ENCODE data around the gene CTAG1B.
"Not testable (repeated sequence)": the region's sequence is repeated elsewhere in the genome, so short reads cannot be mapped to it uniquely, and the experiment has no call there.

Gene CTAG1B

DNA sequence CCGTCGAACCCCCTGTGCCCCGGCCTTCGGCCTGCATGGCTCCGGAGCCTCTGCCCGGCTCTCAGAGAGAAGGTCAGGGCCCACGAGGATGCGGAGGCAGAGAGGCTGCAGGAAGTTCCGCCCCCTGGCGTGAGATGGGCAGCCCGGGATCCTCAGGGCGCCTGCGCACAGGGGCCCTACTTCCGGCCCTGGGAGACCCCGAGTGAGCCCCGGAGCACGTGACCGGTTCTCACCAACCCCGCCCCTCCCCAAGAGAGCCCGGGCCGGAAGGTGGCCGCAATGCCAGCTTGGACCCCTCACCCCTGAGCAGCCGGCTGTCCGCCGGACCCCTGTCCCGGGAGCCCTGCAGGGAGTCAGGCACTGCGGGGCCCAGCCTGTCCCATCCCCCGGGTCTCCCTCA lies at the start of gene CTAG1B:
TSS of gene CTAG1B (minus strand) at position 101 of the 400 bp plus-strand sequence. CDS start at position 37, 64 bp downstream.
- DNase-seq (ENCODE audit: low read depth in 3 of 3): not testable (repeated sequence)

DNA sequence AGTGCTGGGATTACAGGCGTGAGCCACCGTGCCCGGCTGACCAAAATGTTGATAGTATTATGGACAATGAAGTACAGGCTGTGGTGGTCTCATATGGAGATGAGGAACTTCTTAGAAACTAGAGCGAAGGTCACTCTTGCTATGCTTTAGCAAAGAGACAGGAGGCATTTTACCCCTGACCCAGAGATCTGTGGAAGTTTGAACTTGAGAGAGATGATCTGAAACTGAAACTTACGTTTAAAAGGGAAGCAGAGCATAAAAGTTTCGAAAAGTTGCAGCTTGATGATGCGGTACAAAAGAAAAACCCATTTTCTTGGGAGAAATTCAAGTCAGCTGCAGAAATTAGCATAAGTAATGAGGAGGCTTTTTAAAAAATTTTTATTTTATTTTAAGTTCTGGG lies 42.8 kb upstream of the CTAG1B start:
- no peak for DNase-seq (ENCODE audit: low read depth in 3 of 3)

DNA sequence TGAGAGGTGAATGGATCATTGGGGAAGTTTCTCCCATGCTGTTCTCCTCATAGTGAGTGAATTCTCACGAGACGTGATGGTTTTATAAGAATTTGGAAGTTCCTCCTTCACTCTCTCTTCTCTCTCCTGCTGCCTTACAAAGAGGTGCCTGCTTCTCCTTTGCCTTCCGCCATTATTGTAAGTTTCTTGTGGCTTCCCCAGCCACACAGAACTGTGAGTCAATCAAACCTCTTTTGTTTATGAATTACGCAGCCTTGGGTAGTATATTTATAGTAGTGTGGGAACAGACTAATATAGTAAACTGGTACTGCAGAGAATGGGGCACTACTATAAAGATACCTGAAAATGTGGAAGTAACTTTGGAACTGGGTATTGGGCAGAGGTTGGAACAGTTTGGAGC lies 42.1 kb upstream of the CTAG1B start:
- no peak for DNase-seq (ENCODE audit: low read depth in 3 of 3)

DNA sequence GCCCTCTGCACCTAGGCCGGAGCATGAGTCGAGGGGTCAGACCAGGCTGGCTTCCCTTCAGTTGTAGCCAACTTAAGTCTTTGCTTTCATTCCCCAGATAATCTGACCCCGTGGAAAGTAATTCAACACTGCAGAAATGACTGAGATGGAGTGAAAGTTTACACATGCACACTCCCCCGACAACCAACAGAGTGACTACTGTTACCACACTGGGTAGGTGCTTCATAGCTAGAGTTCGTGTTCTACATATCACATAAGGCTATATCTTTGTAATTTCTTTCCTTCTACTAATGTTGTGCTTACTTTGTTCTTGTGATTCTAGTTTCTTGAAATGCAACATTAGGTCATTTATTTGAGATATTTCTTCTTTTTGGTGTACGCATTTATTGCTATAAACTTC lies 41.5 kb upstream of the CTAG1B start:
- DNase-seq (ENCODE audit: low read depth in 3 of 3): no peak

DNA sequence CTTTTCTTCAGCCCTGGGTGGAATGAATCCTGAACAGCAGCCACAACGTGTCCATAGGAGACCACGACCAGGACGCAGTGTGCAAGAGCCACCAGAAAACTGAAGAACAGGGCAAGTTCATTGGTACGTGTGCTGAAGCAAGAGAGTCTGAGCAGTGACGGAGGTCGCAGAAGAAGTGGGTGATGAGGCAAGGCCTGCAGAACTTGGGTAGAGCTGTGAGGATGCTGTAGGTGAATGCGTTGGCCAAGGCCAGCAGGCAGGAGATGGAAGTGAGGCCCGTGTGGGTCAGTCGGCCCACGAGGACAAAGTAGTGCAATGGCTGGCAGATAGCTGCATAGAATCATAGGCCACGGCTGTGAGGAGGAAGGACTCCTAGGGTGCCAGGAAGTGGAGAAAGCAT lies 39.9 kb upstream of the CTAG1B start:
- DNase-seq (ENCODE audit: low read depth in 3 of 3): no peak

DNA sequence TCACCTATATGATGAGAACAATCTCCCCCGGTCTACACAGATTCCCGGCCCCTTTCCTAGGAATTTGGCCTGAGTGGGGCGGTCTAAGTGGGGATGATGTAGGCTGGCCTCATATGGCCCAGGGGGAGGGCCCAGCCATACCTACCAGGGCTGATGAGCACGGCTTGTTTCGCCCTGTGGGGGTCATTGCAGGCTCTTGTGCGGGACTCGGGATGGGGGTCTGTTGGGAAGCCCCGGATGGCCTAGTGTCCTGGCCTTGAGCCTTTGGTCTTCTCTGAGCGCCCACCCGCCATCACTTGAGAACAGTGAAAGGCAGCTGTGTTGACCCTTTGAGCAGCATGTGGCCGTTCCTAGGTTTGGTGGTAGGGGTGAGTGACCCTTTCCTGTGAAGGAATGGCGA lies 39.1 kb upstream of the CTAG1B start:
- DNase-seq (ENCODE audit: low read depth in 3 of 3): no peak

DNA sequence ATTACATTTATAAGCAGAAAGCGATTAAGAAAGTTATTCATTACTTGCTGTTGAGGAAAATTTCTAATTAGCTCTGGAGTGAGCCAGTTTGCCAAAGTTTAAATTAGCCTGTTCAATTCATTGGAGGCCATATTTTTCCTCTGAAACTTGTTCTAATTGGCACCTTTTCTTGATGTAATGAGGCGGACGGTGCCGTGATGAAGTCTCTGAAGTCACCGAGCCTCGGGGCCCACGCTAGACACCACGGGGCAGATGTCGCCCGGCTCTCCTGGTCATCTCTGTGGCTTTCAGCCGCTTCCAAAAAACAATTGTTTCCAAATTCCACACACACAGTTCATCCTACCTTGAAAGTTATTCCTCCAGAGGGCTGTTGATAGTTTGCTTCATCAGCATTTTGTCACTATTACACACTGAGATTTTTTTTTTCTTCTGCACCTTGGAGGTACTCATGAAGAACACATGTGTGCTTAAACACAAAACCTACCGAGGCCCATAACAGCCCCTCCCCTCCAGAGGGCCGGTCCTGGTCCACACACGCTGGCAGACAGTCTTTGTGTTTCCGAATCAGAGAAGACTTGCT lies 38.2 kb upstream of the CTAG1B start:
- no peak for DNase-seq (ENCODE audit: low read depth in 3 of 3)

DNA sequence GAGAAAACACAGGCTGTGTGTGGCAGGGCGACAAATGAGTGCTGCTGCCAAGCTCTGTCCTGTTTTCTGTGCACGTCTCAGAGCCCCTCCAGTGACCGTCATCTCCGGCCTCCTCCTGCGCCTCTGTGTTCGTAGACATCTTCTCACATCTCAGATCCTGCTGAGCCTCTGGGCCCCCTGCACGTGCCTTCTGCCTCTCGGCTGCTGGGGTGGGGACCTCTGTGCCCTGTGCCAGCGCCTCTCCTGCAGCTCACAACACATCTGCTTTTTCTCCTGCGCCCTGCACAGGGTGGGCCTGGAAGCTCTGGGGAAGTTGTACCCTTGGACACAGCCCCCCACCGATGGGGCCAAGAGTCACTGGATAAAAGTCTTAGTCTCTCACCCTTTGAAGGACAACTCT lies 36.7 kb upstream of the CTAG1B start:
- no peak for DNase-seq (ENCODE audit: low read depth in 3 of 3)

DNA sequence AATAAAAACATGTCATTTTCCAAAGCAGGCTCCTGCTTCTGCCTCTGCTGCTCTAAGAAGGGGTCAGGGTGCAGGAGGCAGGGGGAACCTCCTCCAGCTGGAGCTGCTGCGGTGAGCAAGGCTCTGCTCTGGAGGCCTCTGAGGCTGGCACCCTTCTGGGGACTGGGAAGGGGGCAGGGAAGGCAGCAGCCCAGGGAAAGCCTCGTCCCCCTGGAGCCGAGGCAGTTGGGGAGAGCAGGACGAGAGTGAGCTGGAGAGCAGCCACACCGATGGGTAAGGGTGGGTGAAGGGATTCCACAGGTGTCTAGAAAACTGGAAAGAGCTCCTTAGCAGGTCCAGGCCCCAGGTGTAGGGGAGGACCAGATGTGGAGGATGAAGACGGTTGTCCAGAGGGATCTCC lies 36.3 kb upstream of the CTAG1B start:
- DNase-seq (ENCODE audit: low read depth in 3 of 3): no peak

DNA sequence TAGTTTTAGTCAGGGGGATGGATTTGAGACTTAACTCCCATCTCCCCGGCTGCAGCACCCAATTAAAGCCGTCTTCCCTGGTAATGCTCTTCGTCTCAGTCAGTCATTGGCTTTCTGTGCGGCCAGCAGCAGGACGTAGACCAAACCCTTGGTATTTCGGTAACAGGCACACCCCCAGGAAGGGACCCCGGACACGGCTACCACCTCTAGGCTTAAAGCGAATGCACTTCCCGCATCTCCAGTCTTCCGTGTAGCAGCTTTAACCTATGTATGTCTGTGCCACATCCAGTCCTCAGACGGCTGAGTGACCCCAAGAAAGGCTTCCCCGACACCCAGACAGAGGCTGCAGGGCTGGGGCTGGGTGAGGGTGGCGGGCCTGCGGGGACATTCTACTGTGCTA lies 35.8 kb upstream of the CTAG1B start:
- DNase-seq (ENCODE audit: low read depth in 3 of 3): no peak

DNA sequence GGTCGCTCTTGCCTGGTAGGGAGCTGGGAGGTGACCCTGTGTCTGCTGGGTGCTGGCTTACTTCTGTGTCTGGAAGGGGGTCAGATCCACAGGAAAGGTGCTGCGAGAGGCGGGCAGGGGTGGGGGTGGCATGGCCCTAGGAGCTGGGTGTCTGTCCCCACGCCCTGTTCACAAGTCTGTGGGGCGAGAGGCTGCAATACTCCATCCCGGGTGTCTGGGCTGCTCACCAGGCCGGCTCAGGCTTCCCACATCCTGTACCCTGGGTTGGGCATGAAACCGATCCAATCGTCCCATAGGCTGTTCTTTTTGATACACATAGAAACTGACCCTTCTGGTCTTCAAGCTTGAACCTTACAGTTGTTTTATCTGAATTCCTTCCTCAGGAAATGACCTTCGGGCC lies 35.3 kb upstream of the CTAG1B start:
- no peak for DNase-seq (ENCODE audit: low read depth in 3 of 3)

DNA sequence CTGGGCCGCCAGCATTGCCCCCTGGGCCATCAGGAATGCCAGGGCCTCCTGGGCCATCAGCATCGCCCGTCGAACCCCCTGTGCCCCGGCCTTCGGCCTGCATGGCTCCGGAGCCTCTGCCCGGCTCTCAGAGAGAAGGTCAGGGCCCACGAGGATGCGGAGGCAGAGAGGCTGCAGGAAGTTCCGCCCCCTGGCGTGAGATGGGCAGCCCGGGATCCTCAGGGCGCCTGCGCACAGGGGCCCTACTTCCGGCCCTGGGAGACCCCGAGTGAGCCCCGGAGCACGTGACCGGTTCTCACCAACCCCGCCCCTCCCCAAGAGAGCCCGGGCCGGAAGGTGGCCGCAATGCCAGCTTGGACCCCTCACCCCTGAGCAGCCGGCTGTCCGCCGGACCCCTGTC lies 34.3 kb upstream of the CTAG1B start, which contains the start of gene CTAG2:
TSS of gene CTAG2 (minus strand) at position 167 of the 400 bp plus-strand sequence. CDS start at position 103, 64 bp downstream.
- DNase-seq (ENCODE audit: low read depth in 3 of 3): not testable (repeated sequence)

DNA sequence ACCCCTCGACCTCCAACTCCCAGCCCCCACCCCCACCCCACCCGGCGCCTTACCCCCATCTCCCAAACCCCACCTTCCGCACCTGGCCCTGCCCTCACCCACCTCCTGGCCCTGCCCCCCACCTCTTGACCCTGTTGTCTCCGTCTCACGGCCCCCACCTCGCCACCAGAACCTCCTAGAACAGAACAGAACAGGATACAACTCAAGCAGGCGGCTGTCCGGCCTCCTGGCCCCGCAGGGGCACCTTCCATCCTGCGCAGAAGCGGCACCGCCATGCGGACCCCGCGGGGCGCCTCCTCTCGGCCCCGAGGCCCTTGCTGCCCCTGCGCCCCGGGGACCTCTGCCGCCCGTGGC lies 33.9 kb upstream of the CTAG1B start:
- no peak for DNase-seq (ENCODE audit: low read depth in 3 of 3)

DNA sequence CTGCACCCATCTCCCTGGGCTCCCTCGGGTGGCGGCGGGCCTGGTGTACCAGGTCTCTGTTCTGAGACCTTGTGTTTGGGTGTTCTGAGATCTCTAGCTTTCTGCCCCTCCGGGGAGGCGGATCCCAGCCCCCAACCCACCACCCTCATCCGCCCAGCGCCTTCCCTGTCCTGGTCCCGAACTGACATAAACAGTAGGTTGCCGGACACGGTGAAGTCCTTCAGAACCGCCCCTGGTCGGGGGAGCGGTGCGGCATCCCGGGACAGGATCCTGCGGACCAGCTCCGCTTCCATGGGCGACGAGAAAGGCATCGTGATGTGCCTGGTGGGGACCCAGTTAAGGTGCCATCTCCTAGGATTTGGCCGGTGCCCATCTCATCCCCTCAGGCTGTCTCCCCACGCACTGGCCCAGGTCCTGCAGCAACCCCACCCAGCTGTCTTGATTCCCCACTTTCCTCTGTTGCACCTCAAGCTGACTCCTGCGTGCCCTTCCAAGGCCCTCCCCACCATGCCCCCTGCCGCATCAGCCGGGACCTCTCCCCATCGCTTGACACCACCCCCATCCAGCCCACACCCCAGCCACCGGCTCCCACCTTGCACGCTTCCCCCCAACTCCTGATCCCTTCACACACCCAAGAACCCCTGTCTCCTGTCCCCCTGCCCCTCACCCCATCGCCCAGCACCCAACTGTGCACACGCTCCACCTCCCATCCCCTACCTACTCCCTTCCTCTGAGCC lies 33.4 kb upstream of the CTAG1B start:
- no peak for DNase-seq (ENCODE audit: low read depth in 3 of 3)

DNA sequence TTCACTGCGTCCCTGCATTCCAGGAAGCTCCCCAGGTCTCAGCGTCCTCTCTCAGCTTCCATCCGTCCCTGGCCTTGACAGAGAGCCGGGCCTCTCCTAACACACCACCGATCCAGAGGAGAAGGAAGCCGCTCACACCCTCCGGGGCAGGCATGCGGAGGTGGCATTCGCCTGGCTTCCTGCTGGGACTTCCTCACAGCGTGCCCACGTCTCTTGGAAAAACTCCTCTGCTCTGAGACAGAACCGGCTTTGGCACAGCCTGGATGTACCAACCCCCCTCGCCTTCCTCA lies 31.1 kb upstream of the CTAG1B start:
- no peak for DNase-seq (ENCODE audit: low read depth in 3 of 3)

DNA sequence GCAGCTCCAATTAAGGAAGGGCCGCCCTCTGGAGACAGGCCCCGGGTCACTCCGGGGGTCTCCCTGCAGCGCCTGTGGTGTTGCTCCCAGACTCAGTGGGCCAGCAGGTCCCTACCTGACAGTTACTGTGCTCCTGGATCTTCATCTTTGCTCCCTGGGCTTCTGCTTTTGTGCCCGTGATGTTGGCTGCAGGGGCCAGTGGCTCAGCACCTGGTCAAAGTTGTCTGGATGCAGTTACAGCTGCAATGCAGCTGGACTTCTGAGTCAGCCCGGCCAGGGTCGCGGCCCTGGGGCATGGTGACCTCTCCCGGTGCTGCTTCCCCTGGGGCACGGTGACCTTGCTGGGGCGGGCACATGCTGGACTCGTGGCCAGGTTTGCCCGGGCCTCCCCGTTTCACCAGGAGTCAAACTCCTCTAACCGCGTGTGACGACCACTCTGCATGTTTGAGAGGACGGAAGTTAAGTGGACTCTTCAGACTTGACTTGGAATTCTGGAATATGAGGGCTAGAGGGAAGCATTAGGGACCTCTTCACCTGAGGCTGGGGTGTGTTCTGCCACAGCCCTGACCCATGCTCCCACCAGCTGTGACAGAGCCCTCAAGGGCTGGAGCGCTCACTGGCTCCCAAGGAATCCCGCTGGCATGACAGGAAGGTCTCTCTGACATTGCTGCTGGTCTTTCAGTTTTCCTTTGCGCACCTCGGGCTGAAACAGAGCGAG lies 30.6 kb upstream of the CTAG1B start:
- no peak for DNase-seq (ENCODE audit: low read depth in 3 of 3)

DNA sequence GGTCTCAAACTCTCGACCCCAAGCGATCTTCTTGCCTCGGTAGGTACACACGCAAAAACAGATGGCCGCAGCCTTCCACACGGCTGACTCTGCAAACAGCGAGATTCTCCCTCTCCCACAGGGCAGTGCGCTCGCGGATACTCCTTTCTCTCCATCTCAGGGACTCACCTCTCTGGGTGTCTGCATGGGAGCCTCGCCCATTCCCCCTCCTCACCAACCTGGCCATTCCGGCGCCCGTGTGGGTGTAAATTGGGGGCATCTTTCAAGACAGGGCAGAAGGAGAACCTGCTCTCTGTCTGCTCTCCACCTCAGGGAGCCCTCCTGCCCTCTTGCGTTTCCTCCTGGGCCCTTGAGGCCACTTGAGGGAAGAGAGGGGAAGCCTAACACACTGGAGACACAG lies 29.8 kb upstream of the CTAG1B start:
- DNase-seq (ENCODE audit: low read depth in 3 of 3): no peak

DNA sequence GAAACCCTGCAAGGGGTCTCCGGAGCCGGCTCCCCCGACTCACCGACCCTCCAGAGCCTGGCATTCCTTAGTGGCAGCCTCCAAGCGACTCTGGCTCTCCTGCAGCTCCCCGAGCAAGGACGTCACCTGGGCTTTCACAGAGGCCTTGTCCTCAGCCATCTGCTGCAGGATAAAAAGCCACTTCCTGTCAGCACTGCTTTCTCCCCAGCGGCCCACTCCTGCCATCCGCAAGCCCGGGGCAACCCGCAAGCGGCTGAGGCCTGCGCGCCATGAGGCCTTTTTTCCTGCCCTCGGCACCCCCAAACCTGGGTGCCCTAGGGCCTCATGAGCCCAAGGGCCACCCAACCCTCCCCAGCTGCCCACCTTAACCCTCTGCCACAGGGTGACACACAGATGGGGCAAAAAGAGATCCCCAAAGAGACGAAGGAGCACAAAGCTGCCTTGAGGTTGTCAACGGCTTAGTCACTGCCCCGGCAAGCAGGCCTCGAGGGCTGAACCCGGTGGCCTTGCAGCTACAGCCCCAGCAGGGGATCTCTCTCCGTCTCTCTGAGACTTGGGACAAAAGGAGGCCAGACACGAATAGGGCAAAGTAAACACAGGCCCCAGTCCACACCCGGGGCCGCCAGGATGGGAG lies 26.8 kb upstream of the CTAG1B start:
- not testable (repeated sequence) for DNase-seq (ENCODE audit: low read depth in 3 of 3)

DNA sequence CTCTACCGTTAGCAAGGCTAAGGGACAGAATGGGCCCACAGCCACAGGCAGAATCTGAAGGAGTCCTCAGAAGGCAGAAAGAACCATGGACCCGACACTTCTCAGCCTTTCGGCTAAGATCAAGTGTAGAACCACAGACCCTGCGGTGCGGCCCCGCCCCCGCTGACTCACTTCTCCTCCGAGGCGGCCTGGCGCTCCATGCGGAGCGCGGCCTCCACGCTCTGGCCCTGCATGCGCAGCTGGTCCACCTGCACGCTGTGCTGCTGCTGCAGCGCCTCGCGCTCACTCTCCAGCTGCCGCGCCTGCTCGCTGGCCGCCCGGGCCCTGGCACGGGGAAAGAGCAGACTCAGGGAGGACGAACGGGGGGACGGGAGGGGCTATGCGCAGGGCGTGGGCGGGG lies 24.6 kb upstream of the CTAG1B start:
- not testable (repeated sequence) for DNase-seq (ENCODE audit: low read depth in 3 of 3)

DNA sequence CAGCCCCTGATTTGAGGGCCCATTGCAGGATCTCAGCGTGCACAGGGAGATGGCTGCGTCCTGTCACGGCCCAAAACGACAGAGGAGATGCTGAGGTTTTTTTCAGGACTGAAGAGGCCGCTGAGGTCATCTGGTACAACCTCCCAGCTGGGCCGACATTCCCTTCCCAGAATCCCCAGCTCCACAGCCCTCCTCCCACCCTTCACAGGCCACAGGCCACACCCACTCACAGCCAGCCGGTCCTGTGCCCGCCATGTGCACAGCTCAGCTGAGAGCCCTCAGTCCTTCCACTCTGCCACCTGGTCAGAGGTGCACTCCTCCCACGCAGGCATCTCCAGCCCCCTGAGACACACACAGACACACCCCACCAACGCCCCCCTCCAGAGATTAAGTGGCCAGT lies 22.7 kb upstream of the CTAG1B start:
- DNase-seq (ENCODE audit: low read depth in 3 of 3): not testable (repeated sequence)

DNA sequence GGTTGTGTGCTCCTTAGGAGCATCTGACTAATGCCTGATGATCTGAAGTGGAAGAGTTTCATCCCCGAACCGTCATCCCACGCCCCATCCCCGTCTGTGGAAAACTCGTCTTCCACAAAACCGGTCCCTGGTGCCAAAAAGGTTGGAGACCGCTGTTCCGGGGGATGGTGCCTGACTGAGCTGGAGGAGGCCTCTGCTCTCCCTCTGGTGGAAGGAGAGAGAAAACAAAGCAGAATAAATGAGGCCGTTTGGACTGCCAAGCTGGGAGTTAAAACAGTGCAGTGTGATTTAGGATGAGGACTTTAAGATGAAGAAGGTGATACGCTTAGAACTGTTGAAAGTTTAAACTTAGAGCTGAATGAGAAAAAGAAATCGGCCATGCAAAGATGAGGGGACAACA lies 14.6 kb upstream of the CTAG1B start:
- DNase-seq (ENCODE audit: low read depth in 3 of 3): not testable (repeated sequence)

DNA sequence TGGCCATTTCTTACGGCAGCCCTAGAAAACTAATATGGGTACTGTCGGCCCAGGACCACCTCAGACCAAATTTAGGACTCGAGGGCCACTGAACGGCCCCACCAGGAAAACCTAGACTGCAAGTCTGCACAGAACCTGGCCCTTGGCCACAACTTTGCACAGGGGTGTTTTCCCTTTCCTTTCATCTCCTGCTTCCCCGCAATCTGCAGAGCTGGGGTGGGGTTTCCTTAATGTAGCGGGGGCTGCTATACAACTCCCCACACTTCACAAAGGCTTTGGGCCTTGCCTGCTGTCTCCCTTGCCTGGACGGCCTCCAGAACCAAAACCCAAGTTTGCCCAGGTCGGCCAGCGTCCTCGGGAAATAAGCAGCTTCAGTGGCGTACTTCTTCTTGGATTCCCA lies 11.9 kb upstream of the CTAG1B start:
- not testable (repeated sequence) for DNase-seq (ENCODE audit: low read depth in 3 of 3)

DNA sequence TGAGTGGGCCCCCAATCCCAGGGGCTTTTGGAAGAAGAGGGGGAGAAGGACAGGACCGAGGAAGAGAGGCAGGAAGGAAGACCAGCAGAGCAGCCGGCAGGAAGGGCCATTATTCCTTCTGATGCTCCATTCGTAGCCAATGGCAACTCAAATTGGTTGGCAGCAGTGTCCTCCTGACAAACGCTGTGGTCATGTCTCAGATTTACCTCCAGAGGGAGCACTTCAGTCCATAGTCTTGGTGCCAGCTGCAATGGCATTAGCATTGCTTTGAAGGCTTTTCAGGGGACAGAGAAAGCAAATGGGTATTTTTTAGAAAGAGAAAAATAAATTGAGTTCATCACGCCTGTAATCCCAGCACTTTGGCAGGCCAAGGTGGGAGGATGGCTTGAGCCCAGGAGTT lies 9.9 kb upstream of the CTAG1B start:
- not testable (repeated sequence) for DNase-seq (ENCODE audit: low read depth in 3 of 3)
